ENCODE results near the gene FARS2.

FARS2 gene

GRCh38 chr6:5726976-5727718, 465.8 kb downstream of the FARS2 start:
- DNase-seq (ENCODE audit: low read depth in 2 of 2): no peak

- no peak for DNase-seq (ENCODE audit: low read depth in 2 of 2)
These were observed 467.2 kb downstream of the FARS2 start for GRCh38 chr6:5728351-5729079.

GRCh38 chr6:5729080-5729434, 467.7 kb downstream of the FARS2 start:
- no peak for DNase-seq (ENCODE audit: low read depth in 2 of 2)

GRCh38 chr6:5729813-5730517, 468.7 kb downstream of the FARS2 start:
- no peak for DNase-seq (ENCODE audit: low read depth in 2 of 2)

GRCh38 chr6:5730585-5731263, 469.4 kb downstream of the FARS2 start:
- DNase-seq (ENCODE audit: low read depth in 2 of 2): no peak

GRCh38 chr6:5731435-5731834, 470.1 kb downstream of the FARS2 start:
- no peak for DNase-seq (ENCODE audit: low read depth in 2 of 2)

GRCh38 chr6:5732496-5732895, 471.2 kb downstream of the FARS2 start:
- no peak for DNase-seq (ENCODE audit: low read depth in 2 of 2)

DNA sequence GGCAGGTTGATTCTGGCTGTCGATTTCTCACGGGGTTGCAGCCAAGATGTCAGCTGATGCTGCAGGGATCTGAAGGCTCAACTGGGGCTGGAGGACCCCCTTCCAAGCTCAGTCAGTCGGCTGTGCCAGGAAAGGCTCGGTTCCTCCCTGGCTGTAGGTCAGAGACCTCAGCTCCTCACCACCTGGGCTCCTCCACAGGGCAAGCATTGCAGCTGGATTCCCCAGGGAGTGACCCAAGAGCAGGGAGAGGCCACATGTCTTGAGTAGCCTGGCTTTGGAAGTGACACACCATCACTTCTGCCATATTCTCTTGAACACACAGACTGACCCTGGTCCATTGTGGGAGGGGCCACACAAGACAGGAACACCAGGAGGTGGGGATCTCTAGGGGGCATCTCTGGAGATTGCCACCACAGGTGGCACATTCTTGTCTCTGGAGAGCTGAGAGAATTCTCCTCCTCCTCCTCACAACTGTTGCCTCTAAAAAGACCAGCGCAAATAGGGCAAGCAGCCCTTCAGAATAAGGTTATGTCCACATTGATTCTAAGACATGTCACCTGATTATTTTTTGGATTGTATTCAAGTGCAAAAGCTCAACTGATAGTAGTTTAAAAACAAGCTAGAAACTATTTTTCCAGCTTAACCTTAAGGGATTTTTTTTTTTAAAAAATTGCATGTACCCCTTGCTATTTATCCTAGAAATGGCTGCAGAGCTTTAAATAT, 474.9 kb downstream of the FARS2 start:
- no peak for DNase-seq (ENCODE audit: low read depth in 2 of 2)

DNA sequence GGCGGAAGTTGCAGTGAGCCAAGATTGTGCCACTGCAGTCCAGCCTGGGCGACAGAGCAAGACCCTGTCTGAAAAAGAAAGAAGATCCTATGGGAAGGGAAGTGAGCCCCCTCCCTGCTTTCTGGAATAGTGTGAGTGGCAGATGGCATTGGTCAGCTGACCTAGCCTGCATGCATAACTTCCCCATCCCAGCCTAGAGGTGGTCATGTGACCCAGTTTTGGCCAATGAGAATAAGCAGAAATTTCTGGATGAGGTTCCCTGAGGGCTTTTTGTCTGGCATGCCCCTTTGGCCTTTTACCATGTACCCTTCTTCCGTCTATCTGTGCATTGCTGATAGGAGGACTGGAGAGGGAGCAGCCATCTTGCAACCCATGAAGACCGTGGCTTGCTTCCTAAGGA, 476.1 kb downstream of the FARS2 start:
- DNase-seq (ENCODE audit: low read depth in 2 of 2): no peak

DNA sequence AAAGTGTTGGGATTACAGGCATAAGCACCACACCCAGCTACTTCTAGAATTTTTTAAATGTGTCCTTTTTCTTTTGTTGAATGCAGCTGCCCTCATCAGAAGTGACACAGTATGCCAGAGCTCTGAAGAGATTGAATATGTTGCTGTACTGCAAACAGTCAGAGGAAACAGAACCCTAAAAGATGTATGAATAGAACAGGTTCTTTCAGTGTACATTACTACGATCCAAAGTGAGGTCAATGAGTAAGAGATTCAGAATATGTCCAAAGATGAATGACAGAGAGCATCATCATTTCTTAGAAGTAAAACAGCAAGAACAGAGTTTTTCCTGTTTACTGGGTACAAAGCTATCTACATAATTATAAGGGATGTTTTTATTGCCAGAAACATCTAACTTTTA, 476.9 kb downstream of the FARS2 start:
- DNase-seq (ENCODE audit: low read depth in 2 of 2): no peak

GRCh38 chr6:5744497-5744896, 483.2 kb downstream of the FARS2 start:
- no peak for DNase-seq (ENCODE audit: low read depth in 2 of 2)

GRCh38 chr6:5745081-5745480, 483.8 kb downstream of the FARS2 start:
- DNase-seq (ENCODE audit: low read depth in 2 of 2): no peak

DNA sequence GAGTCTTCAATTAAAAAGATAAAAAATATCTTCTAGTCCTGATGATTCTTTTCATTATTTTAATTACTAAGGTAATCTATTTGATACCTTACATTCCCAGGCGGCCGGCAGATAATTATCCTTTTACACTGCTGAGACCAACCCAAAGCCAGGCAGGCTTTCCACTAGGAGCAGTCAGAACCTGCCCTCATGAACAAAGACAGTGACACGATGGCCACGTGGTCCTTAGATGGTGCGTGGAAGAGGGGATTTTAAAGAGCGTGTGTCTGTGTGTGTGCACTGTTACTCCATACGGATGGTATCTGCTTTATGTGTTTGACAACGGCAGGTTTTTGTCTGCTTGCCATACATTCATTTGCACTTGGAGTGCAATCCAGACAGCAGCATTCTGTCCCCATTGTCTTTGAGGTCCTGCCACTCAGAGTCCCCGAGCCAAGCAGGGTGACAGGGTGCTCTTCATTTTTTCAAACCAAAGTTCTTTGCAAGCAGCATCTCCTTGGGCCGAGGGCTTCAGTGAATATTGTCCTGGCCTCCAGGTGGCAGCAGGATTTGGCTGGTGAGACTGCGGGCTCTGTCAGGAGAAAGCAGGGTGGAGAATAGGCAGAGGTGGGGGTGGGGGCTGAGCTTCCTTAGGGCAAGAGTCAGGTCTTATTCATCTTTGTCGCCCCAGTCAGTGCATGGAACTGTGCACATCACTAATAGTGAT, 484.9 kb downstream of the FARS2 start:
- no peak for DNase-seq (ENCODE audit: low read depth in 2 of 2)

- no peak for DNase-seq (ENCODE audit: low read depth in 2 of 2)
These were observed 485.4 kb downstream of the FARS2 start for GRCh38 chr6:5746759-5747130.

GRCh38 chr6:5747379-5747778, 486.1 kb downstream of the FARS2 start:
- no peak for DNase-seq (ENCODE audit: low read depth in 2 of 2)

- no peak for DNase-seq (ENCODE audit: low read depth in 2 of 2)
These were observed 487.8 kb downstream of the FARS2 start for GRCh38 chr6:5749016-5749650.

GRCh38 chr6:5749651-5750215, 488.4 kb downstream of the FARS2 start:
- DNase-seq (ENCODE audit: low read depth in 2 of 2): no peak

DNA sequence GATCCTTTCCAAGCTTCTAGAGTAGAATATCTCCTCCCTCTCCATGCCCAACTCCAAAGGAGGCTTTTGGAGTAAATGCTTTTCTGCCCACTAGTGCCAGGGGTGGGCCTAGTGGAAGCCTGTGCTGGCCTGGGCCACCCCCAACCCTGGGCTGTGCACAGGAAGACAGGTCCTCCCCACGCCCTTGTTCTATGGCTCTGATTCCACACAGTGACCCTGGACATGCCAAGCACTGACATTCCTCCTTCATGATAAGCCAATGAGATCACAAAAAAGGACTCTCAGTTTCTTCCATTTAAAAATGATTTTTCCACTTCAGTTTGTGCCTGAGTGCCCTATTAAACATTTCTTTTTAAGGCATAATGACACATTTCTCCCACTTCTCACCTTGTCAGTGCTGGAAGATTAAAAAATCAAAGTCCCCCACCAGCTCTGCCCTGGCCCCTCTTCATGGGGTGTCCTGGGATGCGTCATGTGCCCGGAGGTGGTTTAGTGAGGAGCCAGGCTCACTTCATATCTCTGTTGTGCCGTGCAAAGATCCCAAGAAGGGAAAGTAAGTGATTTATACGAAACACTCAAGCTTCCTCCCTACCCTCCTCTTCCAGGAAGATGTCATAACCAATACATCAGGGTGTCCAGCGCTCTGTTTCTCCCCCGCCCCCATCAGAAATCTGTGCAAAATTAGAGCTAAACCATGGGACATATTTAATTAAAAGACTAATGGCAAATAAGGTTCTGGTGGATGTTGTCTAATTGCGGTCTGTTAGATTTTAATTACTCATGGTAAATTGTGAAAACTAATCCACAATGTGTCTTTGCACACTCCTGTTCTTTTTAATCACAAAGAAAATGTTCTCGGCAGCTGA, 490.4 kb downstream of the FARS2 start:
- DNase-seq (ENCODE audit: low read depth in 2 of 2): no peak

- DNase-seq (ENCODE audit: low read depth in 2 of 2): no peak
These were observed 491.0 kb downstream of the FARS2 start for GRCh38 chr6:5752391-5752680.
